Measurements from ENCODE around the gene SCUBE2. TPM values are rescaled to one million over a fixed set of nuclear protein-coding genes. Genes with fewer than 3 reads are reported as not detected.

SCUBE2 gene
- total and polyA plus RNA-seq, 2 donors (not counting 1 experiment from before 2014, with no cell fraction given) = not detected

DNA sequence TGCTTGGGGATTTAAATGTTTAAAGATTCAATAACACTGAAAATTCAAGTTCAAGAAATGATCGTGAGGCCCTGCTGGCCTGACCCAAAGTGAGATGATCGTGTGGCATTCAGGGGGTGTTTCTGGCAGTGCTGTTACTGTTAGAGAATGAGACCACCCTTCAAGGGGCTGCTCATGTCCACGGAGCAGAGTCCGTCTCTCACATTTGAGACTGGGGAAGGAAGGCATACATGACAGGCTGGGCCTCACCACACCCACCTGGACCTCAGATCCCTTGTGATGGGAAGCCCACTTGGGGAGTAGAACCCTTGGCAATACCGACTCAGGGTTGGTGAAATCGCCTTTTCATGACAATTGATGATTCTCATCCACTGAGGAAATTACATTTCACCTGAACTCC, 71.5 kb downstream of the SCUBE2 start:
- Histone ChIP-seq H3K27ac (ENCODE audit: low read length in 2 of 2) (no peak overlapping the region), H3K4me3 (ENCODE audit: control extremely low read depth in 1 of 5, extremely low read depth in 1 of 5, insufficient read depth in 1 of 5, low read depth in 2 of 5, low read length in 4 of 5) (no peak overlapping the region), H3K27me3 (replicated peaks in 1 of 4; ENCODE audit: control extremely low read depth in 1 of 4, control insufficient read depth in 3 of 4, insufficient read depth in 4 of 4, low read length in 3 of 4) (peaks cover 0 to 5% (median 0%) of the 10 kb centered on the region in 4 experiments), H3K4me2 (replicated peaks; ENCODE audit: low read depth, low read length, poor library complexity, severe bottlenecking) (no peak overlapping the region), H3K9ac (ENCODE audit: low read length) (no peak overlapping the region), H2AFZ (ENCODE audit: insufficient read depth, low read depth, low read length, poor library complexity, severe bottlenecking) (no peak overlapping the region), H3K9me3 (ENCODE audit: control extremely low read depth in 1 of 3, control insufficient read depth in 2 of 3, insufficient read depth in 1 of 3, low read length in 2 of 3) (no peaks in the 10 kb centered on the region), H3K36me3 (replicated peaks in 1 of 2; ENCODE audit: control extremely low read depth in 1 of 2, control insufficient read depth in 1 of 2, extremely low read depth in 1 of 2, insufficient read depth in 2 of 2, low read length in 1 of 2) (no peaks in the 10 kb centered on the region), H3K79me2 (ENCODE audit: control insufficient read depth, insufficient read depth, low read length) (no peaks in the 10 kb centered on the region), H3K4me1 (ENCODE audit: control insufficient read depth in 2 of 2, insufficient read depth in 2 of 2, low read length in 2 of 2) (no peaks in the 10 kb centered on the region), H4K20me1 (ENCODE audit: control insufficient read depth, insufficient read depth, low read length, poor library complexity, severe bottlenecking) (no peaks in the 10 kb centered on the region)
- POLR2A ChIA-PET = no interaction called here
- Mint-ChIP-seq H3K4me1 (no peaks in the 10 kb centered on the region), H3K27ac (no peak overlapping the region), H3K9me3 (ENCODE audit: insufficient read depth) (no peaks in the 10 kb centered on the region), H3K27me3 (peaks cover 13% of the 10 kb centered on the region), H3K4me3 (no peak overlapping the region)
- WGBS (ENCODE audit: insufficient coverage) = 100% methylated on average over 4 of the region's 6 CpGs
- TF ChIP-seq, protein P1, sequence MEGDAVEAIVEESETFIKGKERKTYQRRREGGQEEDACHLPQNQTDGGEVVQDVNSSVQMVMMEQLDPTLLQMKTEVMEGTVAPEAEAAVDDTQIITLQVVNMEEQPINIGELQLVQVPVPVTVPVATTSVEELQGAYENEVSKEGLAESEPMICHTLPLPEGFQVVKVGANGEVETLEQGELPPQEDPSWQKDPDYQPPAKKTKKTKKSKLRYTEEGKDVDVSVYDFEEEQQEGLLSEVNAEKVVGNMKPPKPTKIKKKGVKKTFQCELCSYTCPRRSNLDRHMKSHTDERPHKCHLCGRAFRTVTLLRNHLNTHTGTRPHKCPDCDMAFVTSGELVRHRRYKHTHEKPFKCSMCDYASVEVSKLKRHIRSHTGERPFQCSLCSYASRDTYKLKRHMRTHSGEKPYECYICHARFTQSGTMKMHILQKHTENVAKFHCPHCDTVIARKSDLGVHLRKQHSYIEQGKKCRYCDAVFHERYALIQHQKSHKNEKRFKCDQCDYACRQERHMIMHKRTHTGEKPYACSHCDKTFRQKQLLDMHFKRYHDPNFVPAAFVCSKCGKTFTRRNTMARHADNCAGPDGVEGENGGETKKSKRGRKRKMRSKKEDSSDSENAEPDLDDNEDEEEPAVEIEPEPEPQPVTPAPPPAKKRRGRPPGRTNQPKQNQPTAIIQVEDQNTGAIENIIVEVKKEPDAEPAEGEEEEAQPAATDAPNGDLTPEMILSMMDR (IDR thresholded peaks at IDR 0.05) = no peak
- no peak for TF ChIP-seq EZH2 (IDR thresholded peaks at IDR 0.05; ENCODE audit: borderline replicate concordance, insufficient read depth, low read depth, low read length, poor library complexity, severe bottlenecking)
- intact Hi-C loops (cut with micrococcal nuclease) = loop anchor here (5.0 kb wide), 1 partner anchor 1302 kb away; no protein-coding TSS in a partner anchor
- DNase-seq = no peak
- no peak for ATAC-seq (ENCODE audit: low read depth)
- CTCF ChIA-PET = no interaction called here

DNA sequence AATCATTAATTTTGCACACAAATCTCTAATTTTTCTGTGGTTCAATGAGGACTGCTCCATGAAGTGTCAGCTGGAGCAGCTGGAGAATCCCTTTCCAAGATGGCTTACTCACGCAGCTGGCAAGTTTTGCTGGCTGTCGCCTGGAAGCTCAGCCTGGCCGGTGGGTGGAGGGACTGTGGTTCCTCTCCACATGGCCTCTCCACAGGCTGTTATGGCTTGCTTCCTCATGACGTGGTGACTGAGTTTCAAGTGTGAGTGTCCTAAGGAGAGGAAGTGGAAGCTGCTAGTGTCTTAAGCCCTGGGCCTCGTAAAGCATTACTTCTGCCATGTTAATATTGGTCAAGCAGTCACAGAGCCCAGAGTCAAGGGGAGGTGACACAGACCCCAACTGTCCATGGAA, 73.6 kb downstream of the SCUBE2 start:
- TF ChIP-seq, protein P1 (IDR thresholded peaks at IDR 0.05) = no peak
- no peak for TF ChIP-seq EZH2 (IDR thresholded peaks at IDR 0.05; ENCODE audit: borderline replicate concordance, insufficient read depth, low read depth, low read length, poor library complexity, severe bottlenecking)
- H3K9ac ChIP-seq (ENCODE audit: low read length) = no peak overlapping the region
- H3K27me3 Mint-ChIP-seq = peaks cover 22% of the 10 kb centered on the region
- WGBS (ENCODE audit: insufficient coverage) = 68% methylated on average over 3 of the region's 5 CpGs
- H3K27ac Mint-ChIP-seq = no peak overlapping the region
- peaks cover 2% of the 10 kb centered on the region for H3K9me3 Mint-ChIP-seq (ENCODE audit: insufficient read depth)
- no peaks in the 10 kb centered on the region for H3K79me2 ChIP-seq (ENCODE audit: control insufficient read depth, insufficient read depth, low read length)
- H3K4me3 Mint-ChIP-seq = no peak overlapping the region
- DNase-seq (no peak), ATAC-seq (ENCODE audit: low read depth) (no peak)
- no peak overlapping the region for H2AFZ ChIP-seq (ENCODE audit: insufficient read depth, low read depth, low read length, poor library complexity, severe bottlenecking)
- CTCF ChIA-PET = interaction anchor here (2.0 to 6.0 kb wide), 3 partner anchors 11 to 489 kb away, joined by 5 to 88 read pairs (median 17); no protein-coding TSS in a partner anchor
- intact Hi-C loops (cut with micrococcal nuclease) = loop anchor here (5.0 kb wide), 1 partner anchor 1305 kb away; no protein-coding TSS in a partner anchor
- H4K20me1 ChIP-seq (ENCODE audit: control insufficient read depth, insufficient read depth, low read length, poor library complexity, severe bottlenecking) = no peaks in the 10 kb centered on the region
- H3K4me2 ChIP-seq (replicated peaks; ENCODE audit: low read depth, low read length, poor library complexity, severe bottlenecking) = no peak overlapping the region
- H3K4me1 ChIP-seq (ENCODE audit: control insufficient read depth in 2 of 2, insufficient read depth in 2 of 2, low read length in 2 of 2) = no peaks in the 10 kb centered on the region
- H3K27me3 ChIP-seq (replicated peaks in 1 of 4; ENCODE audit: control extremely low read depth in 1 of 4, control insufficient read depth in 3 of 4, insufficient read depth in 4 of 4, low read length in 3 of 4) = peaks cover 0 to 6% (median 4%) of the 10 kb centered on the region in 4 experiments
- no peak overlapping the region for H3K27ac ChIP-seq (ENCODE audit: low read length in 2 of 2)
- H3K4me3 ChIP-seq (ENCODE audit: control extremely low read depth in 1 of 5, extremely low read depth in 1 of 5, insufficient read depth in 1 of 5, low read depth in 2 of 5, low read length in 4 of 5) = no peak overlapping the region
- H3K36me3 ChIP-seq (replicated peaks in 1 of 2; ENCODE audit: control extremely low read depth in 1 of 2, control insufficient read depth in 1 of 2, extremely low read depth in 1 of 2, insufficient read depth in 2 of 2, low read length in 1 of 2) = no peaks in the 10 kb centered on the region
- H3K4me1 Mint-ChIP-seq = no peaks in the 10 kb centered on the region
- POLR2A ChIA-PET = no interaction called here
- peaks cover 0 to 2% (median 0%) of the 10 kb centered on the region in 3 donors for H3K9me3 ChIP-seq (ENCODE audit: control extremely low read depth in 1 of 3, control insufficient read depth in 2 of 3, insufficient read depth in 1 of 3, low read length in 2 of 3)
